Panc1 (cell line): ENCODE data around the gene IFT22. TPM values are rescaled to one million over a fixed set of nuclear protein-coding genes. Genes with fewer than 3 reads are reported as not detected.
A peak's percentile ranks its signal among the peaks of the same experiment; 100 is the strongest.

Experiments used
- ATAC-seq: fragments of 200-7000 bp; cut with Tn5 transposase; 2 replicates; pipeline ENCODE4 v1.9.1; 2020; ENCODE audit warnings: mild to moderate bottlenecking, moderate library complexity
- BruUV-seq: library from RNA; stranded (reverse); fragments of 400-500 nt; replicated peaks from 2 replicates; lab custom pipeline; 2021; lab: Mats Ljungman, UMichigan
- CTCF ChIA-PET: fragments of 300-600 bp; sonication (Branson Sonifier 250); formaldehyde crosslinking; loops from one replicate; lab custom pipeline; 2022; ENCODE audit warnings: antibody characterized with exemption; lab: Charles Lee
- POLR2A ChIA-PET: fragments of 300-600 bp; sonication (Branson Sonifier 250); formaldehyde crosslinking; loops from one replicate; lab custom pipeline; 2022; ENCODE audit warnings: antibody characterized with exemption; lab: Charles Lee
- DNase-seq: peaks from one replicate; pipeline ENCODE4 v3.0.0-alpha.2; 2010; ENCODE audit warnings: low read depth, low spot score
- H3K27ac ChIP-seq: 2 replicates; pipeline ENCODE4 v1.5.1; 2011; ENCODE audit warnings: mild to moderate bottlenecking, low read length, inconsistent platforms
- H3K27me3 ChIP-seq: fragments of 200-500 bp; sonication (Bioruptor generic); 2 replicates; pipeline ENCODE4 v1.6.0; 2014; ENCODE audit warnings: low read length, inconsistent platforms; ENCODE audit not compliant: control insufficient read depth, insufficient read depth
- H3K36me3 ChIP-seq: fragments of 200-500 bp; sonication (Bioruptor generic); 2 replicates; pipeline ENCODE4 v1.5.1; 2014; ENCODE audit warnings: inconsistent platforms, mild to moderate bottlenecking, low read length, moderate library complexity; ENCODE audit not compliant: control insufficient read depth, insufficient read depth
- H3K4me1 ChIP-seq: 2 replicates; pipeline ENCODE4 v1.5.1; 2011; ENCODE audit warnings: inconsistent platforms, mild to moderate bottlenecking, low read length, moderate library complexity; ENCODE audit not compliant: control insufficient read depth, insufficient read depth
- H3K4me3 ChIP-seq, 2 experiments: 2 replicates each; pipeline ENCODE4 v1.5.1; 2011 to 2012; ENCODE audit warnings: low read depth in 2 of 2, low read length in 2 of 2, mild to moderate bottlenecking in 2 of 2, inconsistent platforms in 1 of 2, moderate library complexity in 1 of 2
- H3K9me3 ChIP-seq: fragments of 200-500 bp; sonication (Bioruptor generic); 2 replicates; pipeline ENCODE4 v1.5.1; 2014; ENCODE audit warnings: low read depth, mild to moderate bottlenecking, inconsistent platforms, low read length, moderate library complexity; ENCODE audit not compliant: control insufficient read depth, insufficient read depth
- CTCF ChIP-seq: fragments of 450-650 bp; IDR thresholded peaks from 2 replicates; pipeline ENCODE4 v1.5.1; 2017; ENCODE audit warnings: mild to moderate bottlenecking
- POLR2AphosphoS5 ChIP-seq: IDR thresholded peaks from 2 replicates; pipeline ENCODE4 v1.6.1; 2012; ENCODE audit warnings: mild to moderate bottlenecking, low read depth, low read length, moderate library complexity
- REST ChIP-seq, 2 experiments: IDR thresholded peaks; 2 replicates each; pipeline ENCODE4 v1.6.1; 2011 to 2012; ENCODE audit warnings: low read depth in 2 of 2, control low read depth in 1 of 2, low read length in 1 of 2, mild to moderate bottlenecking in 1 of 2, moderate library complexity in 1 of 2; ENCODE audit not compliant: insufficient read depth in 1 of 2
- SIN3A ChIP-seq: IDR thresholded peaks from 2 replicates; pipeline ENCODE4 v1.6.1; 2012; ENCODE audit warnings: low read depth, mild to moderate bottlenecking, low read length, moderate library complexity, borderline replicate concordance; ENCODE audit not compliant: insufficient read depth
- TCF7L2 ChIP-seq: IDR thresholded peaks from 2 replicates; pipeline ENCODE4 v1.6.1; 2011; ENCODE audit warnings: mild to moderate bottlenecking, low read depth, low read length, inconsistent platforms
- in situ Hi-C: cut with HindIII; loops from 2 replicates; pipeline ENCODE4 v1.10.0; 2016; ENCODE audit warnings: low sequenced_read_pairs, low pct_unique_long_range_greater_than_20kb
- intact Hi-C: fragments of 100-400 bp; cut with micrococcal nuclease; formaldehyde crosslinking; loops from one replicate; pipeline ENCODE4 v1.10.0; 2022; ENCODE audit not compliant: unreplicated experiment
- total RNA-seq: library from RNA; stranded (reverse); gene quantifications from one replicate; pipeline ENCODE4 v1.2.1, GENCODE V29; 2021; ENCODE audit not compliant: unreplicated experiment

The IFT22 gene
- total RNA-seq, 1 experiment from 2014 or later, result 42.4 TPM

GRCh38 chr7:101368422-101369165 lies 47.0 kb upstream of the IFT22 start:
- peaks cover 27% of the 10 kb centered on the region for H3K4me1 ChIP-seq
- H3K27me3 ChIP-seq, result no peaks in the 10 kb centered on the region; the same call in 1 of the 2 replicates
- no TSS peak for BruUV-seq
- TF ChIP-seq REST (IDR thresholded peaks at IDR 0.05; ENCODE audit: insufficient read depth in 1 of 2, low read depth in 2 of 2, low read length in 1 of 2), result no peak
- no peak for TF ChIP-seq CTCF
- no peak for TF ChIP-seq TCF7L2
- TF ChIP-seq POLR2AphosphoS5, result no peak
- TF ChIP-seq SIN3A, result no peak
- DNase-seq (no peak), ATAC-seq (no peak)
- no peaks in the 10 kb centered on the region for H3K36me3 ChIP-seq
- POLR2A ChIA-PET, result no interaction called here
- CTCF ChIA-PET, result interaction anchor here (2.0 kb wide), 1 partner anchor 43 kb away, joined by 5 read pairs; no protein-coding TSS in a partner anchor
- no peak overlapping the region; the same call in 1 of the 2 replicates for H3K27ac ChIP-seq
- no peaks in the 10 kb centered on the region for H3K9me3 ChIP-seq
- no peak overlapping the region for H3K4me3 ChIP-seq
- in situ Hi-C loops (no loop called here), intact Hi-C loops (loop anchor here (10.0 kb wide), 2 partner anchors 46 to 136 kb away; no protein-coding TSS in a partner anchor)

- H3K4me1 ChIP-seq, result peaks cover 18% of the 10 kb centered on the region
- no peak for ATAC-seq
- DNase-seq, result no peak
- no peak overlapping the region for H3K4me3 ChIP-seq
- ChIA-PET POLR2A (no interaction called here), CTCF (interaction anchor here (2.0 kb wide), 1 partner anchor 44 kb away, joined by 5 read pairs; no protein-coding TSS in a partner anchor)
- TF ChIP-seq POLR2AphosphoS5, result no peak
- no peak for TF ChIP-seq CTCF
- TF ChIP-seq SIN3A, result no peak
- no peak for TF ChIP-seq TCF7L2
- no peak for TF ChIP-seq REST (IDR thresholded peaks at IDR 0.05; ENCODE audit: insufficient read depth in 1 of 2, low read depth in 2 of 2, low read length in 1 of 2)
- H3K27me3 ChIP-seq, result no peaks in the 10 kb centered on the region
- peak overlapping the region; percentile 2; the same call in 1 of the 2 replicates for H3K27ac ChIP-seq
- no peaks in the 10 kb centered on the region for H3K36me3 ChIP-seq
- BruUV-seq, result no TSS peak
- H3K9me3 ChIP-seq, result no peaks in the 10 kb centered on the region
- intact Hi-C loops, result loop anchor here (10.0 kb wide), 2 partner anchors 47 to 137 kb away; no protein-coding TSS in a partner anchor
- in situ Hi-C loops, result no loop called here
These were observed 46.1 kb upstream of the IFT22 start for GRCh38 chr7:101367676-101368075.
